Uterus (tissue), 4 donors: Measurements from ENCODE around the gene INPP5K. TPM values are rescaled to one million over a fixed set of nuclear protein-coding genes. Genes with fewer than 3 reads are reported as not detected.

Experiments used
- DNase-seq, 2 donors: peaks; one replicate each; pipeline ENCODE4 v3.0.0-alpha.2; 2019 to 2020
- H3K27ac ChIP-seq, 2 donors: fragments of 200-600 bp; sonication (generic); 1 replicate in 1 of 2; 2 replicates in 1 of 2; pipeline ENCODE4 v1.5.1; 2016 to 2018
- H3K27me3 ChIP-seq, 2 donors: fragments of 200-600 bp; sonication (generic); one replicate each; pipeline ENCODE4 v1.5.1; 2018 to 2019; ENCODE audit warnings: control low read depth in 1 of 2
- H3K36me3 ChIP-seq, 2 donors: fragments of 200-600 bp; sonication (generic); one replicate each; pipeline ENCODE4 v1.5.1; 2019; ENCODE audit warnings: control low read depth in 1 of 2
- H3K4me1 ChIP-seq, 2 donors: fragments of 200-600 bp; sonication (generic); one replicate each; pipeline ENCODE4 v1.5.1; 2018 to 2019; ENCODE audit warnings: control low read depth in 1 of 2
- H3K4me3 ChIP-seq, 2 donors: fragments of 200-600 bp; sonication (generic); 1 replicate in 1 of 2; 2 replicates in 1 of 2; pipeline ENCODE4 v1.5.1; 2018 to 2019; ENCODE audit warnings: mild to moderate bottlenecking in 1 of 2
- H3K9me3 ChIP-seq, 2 donors: fragments of 200-600 bp; sonication (generic); one replicate each; pipeline ENCODE4 v1.5.1; 2019; ENCODE audit warnings: control low read depth in 1 of 2
- POLR2A ChIP-seq, 2 donors: fragments of 450-650 bp; IDR thresholded peaks; one replicate each; pipeline ENCODE4 v1.6.1; 2016; ENCODE audit warnings: antibody characterized with exemption in 2 of 2, mild to moderate bottlenecking in 1 of 2, moderate library complexity in 1 of 2
- intact Hi-C: fragments of 100-400 bp; cut with DNase I; formaldehyde crosslinking; loops from one replicate; pipeline ENCODE4 v1.15.1; 2023; ENCODE audit warnings: low total_unique reads
- total RNA-seq, 4 donors: library from RNA; depleted of rRNA in 3 of 4; stranded (reverse); fragments of >200 nt in 3 of 4; gene quantifications; one replicate each; pipeline versions ENCODE4 v1.1.0 to v1.2.4, GENCODE V29; 2014 to 2023
- TF ChIP-seq, protein P1 (sequence below), 4 experiments: fragments of 200-600 bp in 2 of 4; fragments of 450-650 bp in 2 of 4; sonication (generic) in 2 of 4; IDR thresholded peaks; one replicate each; pipeline ENCODE4 v1.5.1; 2016 to 2019; ENCODE audit warnings: antibody characterized with exemption in 4 of 4, mild to moderate bottlenecking in 2 of 4, moderate library complexity in 1 of 4
- donor health status: DM: yes; HTN: yes; CAD: no.

Gene INPP5K
- total RNA-seq, 4 donors from 2014 or later: 14.1 to 49.3 (median 31.4) TPM

DNA sequence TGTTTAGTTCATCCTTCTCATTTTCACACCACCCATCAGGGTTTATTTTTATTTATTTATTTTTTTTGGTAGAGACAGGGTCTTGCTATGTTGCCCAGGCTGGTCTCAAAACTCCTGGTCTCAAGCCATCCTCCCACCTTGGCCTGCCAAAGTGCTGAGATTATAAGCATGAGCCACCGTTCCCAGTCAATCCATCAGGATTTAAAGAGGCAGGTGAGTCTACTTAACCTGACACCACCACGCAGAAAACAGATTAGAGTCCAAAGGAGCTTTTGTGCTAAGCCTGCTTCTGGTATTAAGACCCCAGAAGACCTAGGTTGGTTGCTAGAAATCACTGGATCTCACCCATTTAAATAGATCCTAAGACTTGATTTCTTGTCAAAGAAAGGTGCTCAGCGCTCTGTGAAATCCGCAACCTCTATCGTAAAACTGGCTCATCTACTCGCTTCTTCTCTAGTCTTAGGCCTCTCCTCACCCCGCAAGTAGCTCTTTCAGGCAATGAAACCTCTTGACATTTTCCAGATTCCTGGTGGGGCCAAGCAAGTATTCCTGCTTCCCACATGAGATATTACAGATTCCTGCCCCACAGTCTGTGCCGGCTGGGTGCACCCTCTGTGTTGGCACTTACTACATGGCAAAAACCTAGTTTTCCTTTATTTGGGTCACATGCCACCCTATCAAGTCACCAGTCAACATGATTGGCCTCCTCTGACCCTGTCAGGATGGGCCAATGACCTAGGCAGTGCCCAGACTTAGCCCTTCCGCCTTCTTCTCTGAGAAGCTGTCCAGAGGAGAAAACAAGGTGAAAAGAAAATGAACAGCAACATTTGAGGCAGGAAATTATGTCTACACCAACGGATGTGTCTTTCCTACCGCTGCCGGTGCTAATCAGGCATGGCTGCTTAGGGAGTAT is 37.2 kb upstream of the INPP5K start:
- TF ChIP-seq POLR2A (IDR thresholded peaks at IDR 0.05): no peak
- TF ChIP-seq, protein P1, sequence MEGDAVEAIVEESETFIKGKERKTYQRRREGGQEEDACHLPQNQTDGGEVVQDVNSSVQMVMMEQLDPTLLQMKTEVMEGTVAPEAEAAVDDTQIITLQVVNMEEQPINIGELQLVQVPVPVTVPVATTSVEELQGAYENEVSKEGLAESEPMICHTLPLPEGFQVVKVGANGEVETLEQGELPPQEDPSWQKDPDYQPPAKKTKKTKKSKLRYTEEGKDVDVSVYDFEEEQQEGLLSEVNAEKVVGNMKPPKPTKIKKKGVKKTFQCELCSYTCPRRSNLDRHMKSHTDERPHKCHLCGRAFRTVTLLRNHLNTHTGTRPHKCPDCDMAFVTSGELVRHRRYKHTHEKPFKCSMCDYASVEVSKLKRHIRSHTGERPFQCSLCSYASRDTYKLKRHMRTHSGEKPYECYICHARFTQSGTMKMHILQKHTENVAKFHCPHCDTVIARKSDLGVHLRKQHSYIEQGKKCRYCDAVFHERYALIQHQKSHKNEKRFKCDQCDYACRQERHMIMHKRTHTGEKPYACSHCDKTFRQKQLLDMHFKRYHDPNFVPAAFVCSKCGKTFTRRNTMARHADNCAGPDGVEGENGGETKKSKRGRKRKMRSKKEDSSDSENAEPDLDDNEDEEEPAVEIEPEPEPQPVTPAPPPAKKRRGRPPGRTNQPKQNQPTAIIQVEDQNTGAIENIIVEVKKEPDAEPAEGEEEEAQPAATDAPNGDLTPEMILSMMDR (IDR thresholded peaks at IDR 0.05): no peak
- Histone ChIP-seq H3K36me3 (no peaks in the 10 kb centered on the region), H3K4me3 (no peak overlapping the region), H3K27me3 (no peaks in the 10 kb centered on the region), H3K9me3 (no peaks in the 10 kb centered on the region), H3K27ac (no peak overlapping the region), H3K4me1 (peaks cover 0 to 6% of the 10 kb centered on the region in 2 donors)
- intact Hi-C loops: no loop called here
- DNase-seq: no peak

DNA sequence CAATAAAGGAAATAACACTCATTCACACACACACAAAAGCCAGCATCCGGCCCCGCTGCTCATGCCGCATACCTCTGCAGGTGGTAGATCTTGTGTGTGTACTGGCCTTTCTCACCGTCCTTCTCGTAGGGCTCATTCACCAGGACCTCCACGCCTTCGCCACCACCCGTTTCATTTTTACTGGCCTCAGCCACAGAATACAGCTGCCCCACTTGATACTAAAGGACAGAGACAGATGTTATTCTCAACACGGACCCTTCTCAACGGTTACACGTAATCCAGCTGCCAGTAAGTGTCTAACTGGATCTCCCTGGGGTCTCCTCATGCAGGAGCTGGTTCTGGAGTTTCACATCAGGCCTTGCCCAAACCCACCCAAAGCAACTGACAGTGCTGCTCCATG is 36.5 kb upstream of the INPP5K start:
- Histone ChIP-seq H3K27ac (no peak overlapping the region), H3K4me3 (no peak overlapping the region), H3K9me3 (no peaks in the 10 kb centered on the region), H3K4me1 (peaks cover 0 to 6% of the 10 kb centered on the region in 2 donors), H3K36me3 (no peaks in the 10 kb centered on the region), H3K27me3 (no peaks in the 10 kb centered on the region)
- intact Hi-C loops: no loop called here
- TF ChIP-seq, protein P1 (IDR thresholded peaks at IDR 0.05): no peak
- no peak for TF ChIP-seq POLR2A (IDR thresholded peaks at IDR 0.05)
- no peak for DNase-seq

DNA sequence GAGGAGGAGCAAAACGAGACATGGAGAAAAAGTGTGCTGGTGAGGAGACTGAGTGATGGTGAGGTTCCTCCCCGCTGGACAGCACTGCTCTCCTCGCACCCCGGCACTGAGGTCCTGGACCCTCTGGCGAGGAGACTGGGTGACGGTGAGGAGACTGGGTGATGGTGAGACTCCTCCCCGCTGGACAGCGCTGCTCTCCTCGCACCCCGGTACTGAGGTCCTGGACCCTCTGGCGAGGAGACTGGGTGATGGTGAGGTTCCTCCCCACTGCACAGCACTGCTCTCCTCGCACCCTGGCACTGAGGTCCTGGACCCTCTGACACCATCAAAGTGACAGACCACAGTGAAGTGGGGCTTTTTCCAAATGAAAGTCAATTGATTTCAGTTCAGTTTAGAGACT is 35.3 kb upstream of the INPP5K start:
- TF ChIP-seq, protein P1 (IDR thresholded peaks at IDR 0.05): no peak
- TF ChIP-seq POLR2A (IDR thresholded peaks at IDR 0.05): no peak
- Histone ChIP-seq H3K9me3 (no peaks in the 10 kb centered on the region), H3K27ac (no peak overlapping the region), H3K4me1 (no peaks in the 10 kb centered on the region), H3K36me3 (no peaks in the 10 kb centered on the region), H3K4me3 (no peak overlapping the region), H3K27me3 (no peaks in the 10 kb centered on the region)
- intact Hi-C loops: no loop called here
- DNase-seq: no peak

- no peaks in the 10 kb centered on the region for H3K36me3 ChIP-seq
- DNase-seq: no peak
- intact Hi-C loops: no loop called here
- H3K4me1 ChIP-seq: no peaks in the 10 kb centered on the region
- H3K4me3 ChIP-seq: no peak overlapping the region
- H3K27me3 ChIP-seq: no peaks in the 10 kb centered on the region
- H3K9me3 ChIP-seq: no peaks in the 10 kb centered on the region
- no peak for TF ChIP-seq POLR2A (IDR thresholded peaks at IDR 0.05)
- TF ChIP-seq, protein P1 (IDR thresholded peaks at IDR 0.05): no peak
- no peak overlapping the region for H3K27ac ChIP-seq
These were observed 31.6 kb upstream of the INPP5K start for GRCh38 chr17:1548032-1548431.

DNA sequence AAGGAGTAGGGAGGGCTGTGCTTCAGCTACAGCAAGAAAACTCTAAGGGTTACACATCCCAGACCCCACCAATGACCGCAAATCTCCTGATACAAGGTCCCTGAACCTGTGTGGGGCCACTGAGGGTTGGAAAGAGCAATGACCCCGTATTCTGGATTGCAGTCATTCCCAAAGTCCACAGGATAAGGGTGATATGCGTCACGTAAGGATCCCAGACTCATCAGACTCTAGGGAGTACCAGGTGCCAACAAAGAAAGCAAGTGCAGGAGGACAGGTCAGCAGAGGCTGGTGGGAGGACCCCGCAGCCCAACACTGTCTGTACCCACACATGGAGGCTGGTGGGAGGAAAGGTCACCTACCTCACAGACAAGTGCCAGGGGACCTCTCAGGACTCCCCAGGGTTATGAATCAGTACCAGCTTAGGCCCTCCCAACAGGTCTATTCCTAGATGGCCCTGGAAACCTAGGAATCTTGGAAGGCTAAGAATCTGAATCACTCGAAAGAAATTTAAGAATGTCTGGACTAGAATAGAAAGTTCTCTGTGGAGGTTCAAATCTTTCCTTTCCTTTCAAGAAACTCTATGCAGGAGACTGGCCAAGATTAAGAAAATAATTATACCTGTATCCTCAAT is 30.0 kb upstream of the INPP5K start:
- Histone ChIP-seq H3K36me3 (no peaks in the 10 kb centered on the region), H3K27ac (no peak overlapping the region)
- intact Hi-C loops: no loop called here

More for the DNA sequence above, 30.0 kb upstream of the INPP5K start:
- Histone ChIP-seq H3K9me3 (no peaks in the 10 kb centered on the region), H3K4me1 (no peaks in the 10 kb centered on the region), H3K27me3 (no peaks in the 10 kb centered on the region), H3K4me3 (no peak overlapping the region)
- no peak for TF ChIP-seq POLR2A (IDR thresholded peaks at IDR 0.05)
- TF ChIP-seq, protein P1 (IDR thresholded peaks at IDR 0.05): no peak
- DNase-seq: no peak
